Body of pancreas (tissue), 4 donors: ENCODE measurements around the gene TTC13. TPM values are rescaled to one million over a fixed set of nuclear protein-coding genes. Genes with fewer than 3 reads are reported as not detected.

ENCODE experiments used
- ATAC-seq: fragments of 150-250 bp; one replicate; pipeline ENCODE4 v1.9.1; 2016
- DNase-seq, 4 donors: peaks; one replicate each; pipeline ENCODE4 v3.0.0-alpha.2; 2019
- H3K27ac ChIP-seq, 4 donors: fragments of 200-600 bp; sonication (generic); 1 replicate in 3 of 4; 2 replicates in 1 of 4; pipeline versions ENCODE4 v1.5.1 to v1.6.1; 2016 to 2019; ENCODE audit warnings: mild to moderate bottlenecking in 1 of 4, mixed read lengths in 1 of 4, moderate library complexity in 1 of 4
- H3K27me3 ChIP-seq, 2 donors: fragments of 200-600 bp; sonication (generic); one replicate each; pipeline ENCODE4 v1.6.0; 2016; ENCODE audit warnings: mild to moderate bottlenecking in 1 of 2
- H3K36me3 ChIP-seq, 2 donors: fragments of 200-600 bp; sonication (generic); replicated peaks in 1 of 2; 2 replicates each; pipeline ENCODE4 v1.5.1; 2016; ENCODE audit warnings: low read depth in 2 of 2; ENCODE audit not compliant: insufficient read depth in 1 of 2
- H3K4me1 ChIP-seq: fragments of 200-600 bp; sonication (generic); one replicate; pipeline ENCODE4 v1.6.0; 2016
- H3K4me3 ChIP-seq, 2 donors: fragments of 200-600 bp; sonication (generic); 1 replicate in 1 of 2; 2 replicates in 1 of 2; pipeline ENCODE4 v1.5.1; 2016 to 2019
- H3K9me3 ChIP-seq, 3 donors: fragments of 200-600 bp; sonication (generic); 1 replicate in 2 of 3; 2 replicates in 1 of 3; pipeline ENCODE4 v1.5.1; 2016
- POLR2A ChIP-seq, 3 donors: fragments of 450-650 bp; IDR thresholded peaks; one replicate each; pipeline ENCODE4 v1.6.1; 2016; ENCODE audit warnings: antibody characterized with exemption in 3 of 3, mild to moderate bottlenecking in 2 of 3
- WGBS, 2 donors: methylation state at CpG; one replicate each; pipeline ENCODE4 v1.1.5; 2017; 5-methylcytosine and 5-hydroxymethylcytosine counted together
- intact Hi-C: fragments of 100-400 bp; cut with DNase I; formaldehyde crosslinking; loops from one replicate; pipeline ENCODE4 v1.15.1; 2023
- total RNA-seq, 2 donors: library from RNA; depleted of rRNA; stranded (reverse); fragments of >200 nt; gene quantifications; one replicate each; pipeline ENCODE4 v1.1.0, GENCODE V29; 2016
- TF ChIP-seq, protein P1 (sequence below), 7 experiments: fragments of 450-650 bp in 4 of 7; fragments of 200-600 bp in 3 of 7; sonication (generic) in 3 of 7; IDR thresholded peaks; one replicate each; pipeline ENCODE4 v1.5.1; 2016 to 2019; ENCODE audit warnings: antibody characterized with exemption in 7 of 7

The TTC13 gene
- total RNA-seq, 2 donors from 2014 or later: 18.2 to 24.4 TPM

DNA sequence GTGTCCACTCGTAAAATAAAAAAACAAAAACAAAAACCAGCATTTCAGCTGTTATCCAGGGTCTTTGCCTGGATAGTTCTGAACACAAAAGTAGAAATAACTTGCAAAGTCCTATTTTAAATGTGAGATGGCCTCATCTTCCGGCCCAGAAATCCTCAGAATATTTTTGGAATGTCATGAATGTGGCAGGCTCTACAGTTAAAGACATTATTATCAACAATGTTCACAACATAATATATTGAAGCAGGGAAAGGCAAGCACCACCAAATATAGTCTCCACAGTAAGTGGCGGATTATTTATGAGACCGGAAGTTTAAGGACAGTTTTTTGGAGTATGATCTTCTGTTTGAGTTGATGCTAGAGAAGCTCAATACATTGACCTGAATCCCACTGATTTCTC, 109.2 kb downstream of the TTC13 start:
- 78 to 79% methylated on average over 4 of the region's 4 CpGs for WGBS, 2 donors
- intact Hi-C loops: no loop called here
- Histone ChIP-seq H3K4me1 (peaks cover 46% of the 10 kb centered on the region), H3K27ac (peak overlapping the region; percentile 94 to 97 (median 95)), H3K9me3 (peaks cover 0 to 4% (median 0%) of the 10 kb centered on the region in 3 donors), H3K27me3 (no peaks in the 10 kb centered on the region), H3K4me3 (no peak overlapping the region), H3K36me3 (no peaks in the 10 kb centered on the region)
- no peak for DNase-seq
- TF ChIP-seq POLR2A (IDR thresholded peaks at IDR 0.05): no peak
- TF ChIP-seq, protein P1, sequence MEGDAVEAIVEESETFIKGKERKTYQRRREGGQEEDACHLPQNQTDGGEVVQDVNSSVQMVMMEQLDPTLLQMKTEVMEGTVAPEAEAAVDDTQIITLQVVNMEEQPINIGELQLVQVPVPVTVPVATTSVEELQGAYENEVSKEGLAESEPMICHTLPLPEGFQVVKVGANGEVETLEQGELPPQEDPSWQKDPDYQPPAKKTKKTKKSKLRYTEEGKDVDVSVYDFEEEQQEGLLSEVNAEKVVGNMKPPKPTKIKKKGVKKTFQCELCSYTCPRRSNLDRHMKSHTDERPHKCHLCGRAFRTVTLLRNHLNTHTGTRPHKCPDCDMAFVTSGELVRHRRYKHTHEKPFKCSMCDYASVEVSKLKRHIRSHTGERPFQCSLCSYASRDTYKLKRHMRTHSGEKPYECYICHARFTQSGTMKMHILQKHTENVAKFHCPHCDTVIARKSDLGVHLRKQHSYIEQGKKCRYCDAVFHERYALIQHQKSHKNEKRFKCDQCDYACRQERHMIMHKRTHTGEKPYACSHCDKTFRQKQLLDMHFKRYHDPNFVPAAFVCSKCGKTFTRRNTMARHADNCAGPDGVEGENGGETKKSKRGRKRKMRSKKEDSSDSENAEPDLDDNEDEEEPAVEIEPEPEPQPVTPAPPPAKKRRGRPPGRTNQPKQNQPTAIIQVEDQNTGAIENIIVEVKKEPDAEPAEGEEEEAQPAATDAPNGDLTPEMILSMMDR (IDR thresholded peaks at IDR 0.05): no peak
- ATAC-seq: no peak

DNA sequence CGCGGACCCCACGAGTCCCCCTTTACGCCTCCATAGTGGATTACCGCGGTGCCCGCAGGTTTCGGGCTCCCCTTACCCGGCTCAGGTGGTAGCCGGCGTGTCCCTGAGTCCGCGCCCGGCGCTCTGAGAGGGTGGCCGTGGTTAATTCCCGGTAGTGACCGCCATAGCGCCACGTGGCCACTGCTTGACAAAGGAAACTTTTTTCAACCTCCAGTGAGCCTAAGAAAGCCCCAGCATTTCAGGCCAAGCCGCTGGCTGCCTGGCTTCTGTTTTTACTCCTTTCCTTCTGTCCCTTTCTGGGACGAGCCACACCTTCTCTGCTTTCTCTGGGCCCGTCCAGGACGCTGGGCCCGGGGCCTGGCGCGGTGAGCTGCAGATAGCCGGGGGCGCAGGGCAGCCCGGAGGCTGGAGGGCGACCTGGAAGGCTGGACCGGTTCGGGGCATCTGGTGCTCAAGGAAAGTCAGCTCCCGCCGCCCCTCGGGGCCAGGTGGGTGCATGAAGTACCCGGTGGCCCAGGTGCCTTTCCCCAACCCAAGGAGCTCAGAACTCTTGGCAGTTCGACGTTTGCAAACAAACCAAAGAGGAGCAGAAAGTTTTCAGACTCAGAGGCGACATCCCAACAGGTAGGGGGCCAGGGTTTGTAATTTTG, 109.8 kb downstream of the TTC13 start:
- Histone ChIP-seq H3K27me3 (no peaks in the 10 kb centered on the region), H3K36me3 (no peaks in the 10 kb centered on the region), H3K4me1 (peaks cover 53% of the 10 kb centered on the region), H3K9me3 (peaks cover 0 to 4% (median 0%) of the 10 kb centered on the region in 3 donors), H3K27ac (peak overlapping the region; percentile 94 to 97 (median 95)), H3K4me3 (peak overlapping the region in 1 of 2 donors; percentile 19)
- WGBS, 2 donors: 8 to 26% methylated on average over 18 to 38 of the region's 40 CpGs
- intact Hi-C loops: no loop called here
- peak; percentile 74 for ATAC-seq
- peak; percentile 78 to 82 (median 79) for DNase-seq
- TF ChIP-seq, protein P1 (IDR thresholded peaks at IDR 0.05): no peak
- TF ChIP-seq POLR2A (IDR thresholded peaks at IDR 0.05): peak in 2 of 3 donors; percentile 51 to 70

DNA sequence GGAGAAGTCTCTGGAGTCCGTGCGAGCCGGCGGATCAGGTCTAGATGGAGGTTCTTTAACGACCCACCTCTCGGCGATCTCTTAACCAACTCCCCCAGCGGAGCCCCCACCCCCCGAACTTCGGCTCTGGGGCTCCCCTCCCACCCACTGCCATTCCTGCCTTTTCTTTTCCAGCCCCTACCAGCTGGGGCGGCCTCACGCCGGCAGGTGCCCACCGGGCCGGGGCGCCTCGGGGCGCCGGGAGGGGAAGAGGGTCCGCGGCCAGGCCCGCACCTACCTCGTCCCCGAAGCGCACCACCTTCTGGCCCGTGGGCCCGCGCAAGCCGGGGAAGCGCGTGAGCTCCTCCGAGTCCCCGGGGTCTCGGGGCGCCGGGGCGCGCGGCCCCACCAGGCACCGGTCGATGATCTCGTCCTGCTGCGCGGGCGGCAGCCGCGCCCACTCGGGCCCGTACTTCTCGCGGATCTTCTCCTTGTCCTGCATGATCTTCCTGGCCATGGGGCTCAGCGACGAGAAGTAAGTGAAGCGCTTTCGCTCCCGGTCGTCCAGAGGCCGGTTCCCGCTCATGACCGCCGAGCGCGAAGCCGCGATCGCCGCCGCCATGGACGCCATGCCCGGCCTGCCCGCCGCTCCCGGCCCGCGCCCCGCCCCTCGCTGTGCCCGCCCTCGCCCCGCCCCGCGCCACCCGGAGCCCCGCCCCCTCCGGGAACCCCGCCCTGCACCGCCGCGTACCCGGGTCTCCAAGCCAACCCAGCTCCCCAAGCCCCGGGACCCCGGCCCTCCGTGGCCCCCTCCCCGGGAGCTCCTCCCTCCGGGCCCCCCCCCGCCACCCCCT, 110.5 kb downstream of the TTC13 start, which contains the start of gene C1orf198:
TSS of gene C1orf198 (minus strand) at position 619 of the 833 bp plus-strand sequence. CDS start at position 610, 9 bp downstream.
- 1 to 2% methylated on average over 10 to 71 of the region's 96 CpGs for WGBS, 2 donors
- Histone ChIP-seq H3K4me1 (peaks cover 60% of the 10 kb centered on the region), H3K27me3 (no peaks in the 10 kb centered on the region), H3K4me3 (peak within 1 kb of the TSS; percentile 92 to 96), H3K27ac (peak within 1 kb of the TSS; percentile 94 to 97 (median 95)), H3K36me3 (no peaks in the 10 kb centered on the region), H3K9me3 (peaks cover 0 to 4% (median 0%) of the 10 kb centered on the region in 3 donors)
- ATAC-seq (peak; percentile 88), DNase-seq (peak; percentile 68 to 83 (median 82))
- TF ChIP-seq POLR2A (IDR thresholded peaks at IDR 0.05): peak; percentile 70 to 83 (median 76)
- TF ChIP-seq, protein P1 (IDR thresholded peaks at IDR 0.05): no peak
- intact Hi-C loops: no loop called here

GRCh38 chr1:230867101-230867902, 111.4 kb downstream of the TTC13 start:
- ATAC-seq: no peak
- TF ChIP-seq, protein P1 (IDR thresholded peaks at IDR 0.05): no peak
- no peak for TF ChIP-seq POLR2A (IDR thresholded peaks at IDR 0.05)
- intact Hi-C loops: no loop called here
- no peaks in the 10 kb centered on the region for H3K36me3 ChIP-seq
- H3K4me1 ChIP-seq: peaks cover 68% of the 10 kb centered on the region
- peaks cover 0 to 4% (median 0%) of the 10 kb centered on the region in 3 donors for H3K9me3 ChIP-seq
- peak overlapping the region; percentile 94 to 97 (median 95) for H3K27ac ChIP-seq
- H3K4me3 ChIP-seq: peak overlapping the region; percentile 92 to 96
- no peaks in the 10 kb centered on the region for H3K27me3 ChIP-seq
- WGBS, 2 donors: 4 to 7% methylated on average over 17 of the region's 17 CpGs
- no peak for DNase-seq
